NCI-H510A (cell line): ENCODE results near the gene OPCML.

Experiments
- DNase-seq: peaks from one replicate; lab custom pipeline; 2025; lab: John Stamatoyannopoulos, UW

OPCML gene

GRCh38 chr11:132472411-132473172 lies 1059.7 kb downstream of the OPCML start:
- no peak for DNase-seq

- no peak for DNase-seq
Measured at GRCh38 chr11:132471466-132471865, 1060.8 kb downstream of the OPCML start.

- DNase-seq: no peak
Measured at GRCh38 chr11:132466983-132467382, 1065.3 kb downstream of the OPCML start.

- no peak for DNase-seq
Measured at GRCh38 chr11:132464939-132465338, 1067.4 kb downstream of the OPCML start.

GRCh38 chr11:132464003-132464342 lies 1068.3 kb downstream of the OPCML start:
- no peak for DNase-seq

GRCh38 chr11:132463295-132464002 lies 1068.9 kb downstream of the OPCML start:
- DNase-seq: no peak

- no peak for DNase-seq
Measured at GRCh38 chr11:132459736-132460135, 1072.6 kb downstream of the OPCML start.

GRCh38 chr11:132457445-132457844 lies 1074.9 kb downstream of the OPCML start:
- DNase-seq: no peak

GRCh38 chr11:132456751-132457328 lies 1075.5 kb downstream of the OPCML start:
- DNase-seq: no peak

- no peak for DNase-seq
Measured at GRCh38 chr11:132455044-132455443, 1077.3 kb downstream of the OPCML start.

GRCh38 chr11:132453406-132453805 lies 1078.9 kb downstream of the OPCML start:
- no peak for DNase-seq

- DNase-seq: no peak
Measured at GRCh38 chr11:132452616-132453015, 1079.7 kb downstream of the OPCML start.

GRCh38 chr11:132451942-132452601 lies 1080.2 kb downstream of the OPCML start:
- DNase-seq: no peak

- DNase-seq: no peak
Measured at GRCh38 chr11:132450631-132451030, 1081.7 kb downstream of the OPCML start.

- no peak for DNase-seq
Measured at GRCh38 chr11:132448334-132448995, 1083.8 kb downstream of the OPCML start.

- DNase-seq: no peak
Measured at GRCh38 chr11:132447761-132448160, 1084.5 kb downstream of the OPCML start.

- no peak for DNase-seq
Measured at GRCh38 chr11:132445859-132446291, 1086.4 kb downstream of the OPCML start.

GRCh38 chr11:132444911-132445310 lies 1087.4 kb downstream of the OPCML start:
- DNase-seq: no peak

GRCh38 chr11:132439711-132440255 lies 1092.5 kb downstream of the OPCML start:
- no peak for DNase-seq

GRCh38 chr11:132438418-132438817 lies 1093.9 kb downstream of the OPCML start:
- DNase-seq: no peak

- DNase-seq: peak; percentile 48
Measured at GRCh38 chr11:132430429-132431062, 1101.8 kb downstream of the OPCML start.
